OCI-LY3 (cell line): ENCODE measurements around the gene PIK3AP1.
A peak's percentile ranks its signal among the peaks of the same experiment; 100 is the strongest.

Source experiments
- H2AFZ ChIP-seq: fragments of 200-600, 300-600 bp; shearing (Covaris generic); 2 replicates; pipeline ENCODE4 v1.6.0; 2014; ENCODE audit warnings: antibody characterized with exemption, low read depth, low read length
- H3K27ac ChIP-seq: fragments of 200-600, 300-600 bp; sonication (generic); 2 replicates; pipeline ENCODE4 v1.5.1; 2014; ENCODE audit warnings: mild to moderate bottlenecking, low read length, moderate library complexity, mixed read lengths
- H3K27me3 ChIP-seq: fragments of 200-600, 300-600 bp; sonication (generic); 2 replicates; pipeline ENCODE4 v1.6.1; 2014; ENCODE audit warnings: low read depth, low read length, mixed read lengths
- H3K36me3 ChIP-seq: fragments of 200-600, 300-600 bp; sonication (generic); replicated peaks from 2 replicates; pipeline ENCODE3; 2014; ENCODE audit warnings: low read depth, low read length, mixed read lengths
- H3K4me1 ChIP-seq: fragments of 300-600, 200-600 bp; sonication (generic); 2 replicates; pipeline ENCODE4 v1.6.1; 2014; ENCODE audit warnings: low read length, mixed read lengths
- H3K4me2 ChIP-seq: fragments of 200-600, 300-600 bp; sonication (generic); 2 replicates; pipeline ENCODE4 v1.6.1; 2014; ENCODE audit warnings: low read length, mixed read lengths
- H3K4me3 ChIP-seq: fragments of 300-600, 200-600 bp; sonication (generic); 2 replicates; pipeline ENCODE4 v1.5.1; 2014; ENCODE audit warnings: antibody characterized with exemption, mild to moderate bottlenecking, low read length, moderate library complexity
- H3K79me2 ChIP-seq: fragments of 300-600, 200-600 bp; shearing (Covaris generic); 2 replicates; pipeline ENCODE4 v1.6.1; 2014; ENCODE audit warnings: mild to moderate bottlenecking, low read length, mixed read lengths
- H3K9ac ChIP-seq: fragments of 300-600, 200-600 bp; shearing (Covaris generic); 2 replicates; pipeline ENCODE4 v1.6.0; 2014; ENCODE audit warnings: mild to moderate bottlenecking, low read length, moderate library complexity
- H3K9me3 ChIP-seq: fragments of 200-600, 300-600 bp; shearing (Covaris generic); 2 replicates; pipeline ENCODE4 v1.6.1; 2014; ENCODE audit warnings: low read length, mixed read lengths; ENCODE audit not compliant: insufficient read depth
- H4K20me1 ChIP-seq: fragments of 200-600, 300-600 bp; sonication (generic); 2 replicates; pipeline ENCODE4 v1.6.1; 2016; ENCODE audit warnings: low read length, mixed read lengths; ENCODE audit not compliant: insufficient read depth
- CTCF ChIP-seq: fragments of 200-600, 300-600 bp; sonication (generic); IDR thresholded peaks from 2 replicates; pipeline ENCODE4 v1.5.1; 2014; ENCODE audit warnings: antibody characterized with exemption, low read length, low read depth
- EZH2phosphoT487 ChIP-seq: fragments of 200-600 bp; shearing (Covaris generic); IDR thresholded peaks from 2 replicates; pipeline ENCODE4 v1.6.1; 2018; ENCODE audit warnings: antibody characterized with exemption, mixed run types, low read depth

PIK3AP1 gene

GRCh38 chr10:96656198-96656577 lies 64.1 kb downstream of the PIK3AP1 start:
- Histone ChIP-seq H3K27me3 (no peaks in the 10 kb centered on the region), H3K9ac (no peak overlapping the region), H4K20me1 (no peaks in the 10 kb centered on the region), H3K79me2 (peaks cover 10% of the 10 kb centered on the region), H3K4me3 (no peak overlapping the region), H3K4me1 (peaks cover 36% of the 10 kb centered on the region), H3K9me3 (no peaks in the 10 kb centered on the region), H2AFZ (no peak overlapping the region), H3K4me2 (no peak overlapping the region), H3K36me3 (peaks cover 25% of the 10 kb centered on the region), H3K27ac (no peak overlapping the region)
- TF ChIP-seq EZH2phosphoT487 (no peak), CTCF (no peak)

- Histone ChIP-seq H3K9ac (no peak overlapping the region), H3K9me3 (no peaks in the 10 kb centered on the region), H3K79me2 (peaks cover 10% of the 10 kb centered on the region), H3K36me3 (peaks cover 31% of the 10 kb centered on the region), H3K4me3 (no peak overlapping the region), H4K20me1 (no peaks in the 10 kb centered on the region), H3K27ac (no peak overlapping the region), H3K4me2 (no peak overlapping the region), H3K4me1 (peaks cover 42% of the 10 kb centered on the region), H3K27me3 (no peaks in the 10 kb centered on the region), H2AFZ (no peak overlapping the region)
- TF ChIP-seq CTCF (no peak), EZH2phosphoT487 (no peak)
Observed at GRCh38 chr10:96655461-96656197, 64.7 kb downstream of the PIK3AP1 start.

GRCh38 chr10:96651998-96652431 lies 68.3 kb downstream of the PIK3AP1 start:
- peak overlapping the region; percentile 29; the same call in 1 of the 2 replicates for H3K9ac ChIP-seq
- H3K27ac ChIP-seq, result peak overlapping the region; percentile 54
- peaks cover 57% of the 10 kb centered on the region for H3K4me1 ChIP-seq
- peaks cover 49% of the 10 kb centered on the region for H3K36me3 ChIP-seq
- H3K4me2 ChIP-seq, result peak overlapping the region; percentile 46
- TF ChIP-seq EZH2phosphoT487, result no peak
- TF ChIP-seq CTCF, result no peak
- no peaks in the 10 kb centered on the region for H4K20me1 ChIP-seq
- no peaks in the 10 kb centered on the region for H3K79me2 ChIP-seq
- H3K9me3 ChIP-seq, result no peaks in the 10 kb centered on the region
- H3K27me3 ChIP-seq, result no peaks in the 10 kb centered on the region
- H3K4me3 ChIP-seq, result no peak overlapping the region
- H2AFZ ChIP-seq, result no peak overlapping the region

DNA sequence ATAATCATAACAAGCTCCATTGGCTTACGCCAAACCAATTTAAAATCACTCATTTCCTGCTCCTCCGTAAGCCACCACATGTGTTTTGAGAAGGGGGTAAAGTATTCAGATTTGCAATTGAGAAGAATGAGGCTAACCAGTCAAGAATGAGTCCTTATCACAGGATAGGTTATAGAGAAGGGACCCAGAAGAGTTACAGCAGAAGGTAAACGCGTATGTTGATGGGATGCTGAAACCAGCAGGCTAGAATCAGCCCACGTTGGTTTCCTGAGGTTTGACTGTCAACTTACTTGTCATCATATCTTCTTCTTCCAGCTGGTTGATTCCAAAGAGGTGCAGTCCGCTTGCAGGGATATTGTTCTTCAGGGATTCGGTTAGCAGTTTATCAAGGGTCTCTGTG lies 69.4 kb downstream of the PIK3AP1 start:
- peaks cover 68% of the 10 kb centered on the region for H3K4me1 ChIP-seq
- H3K4me3 ChIP-seq, result no peak overlapping the region
- no peak overlapping the region for H3K9ac ChIP-seq
- H2AFZ ChIP-seq, result no peak overlapping the region
- H3K27ac ChIP-seq, result no peak overlapping the region
- H3K27me3 ChIP-seq, result no peaks in the 10 kb centered on the region
- no peaks in the 10 kb centered on the region for H4K20me1 ChIP-seq
- H3K9me3 ChIP-seq, result no peaks in the 10 kb centered on the region
- peaks cover 52% of the 10 kb centered on the region for H3K36me3 ChIP-seq
- H3K79me2 ChIP-seq, result no peaks in the 10 kb centered on the region
- H3K4me2 ChIP-seq, result peak overlapping the region; percentile 9; the same call in 1 of the 2 replicates
- no peak for TF ChIP-seq CTCF
- TF ChIP-seq EZH2phosphoT487, result no peak
